HG03064 (cell line): ENCODE data around the gene SST.
A peak's percentile ranks its signal among the peaks of the same experiment; 100 is the strongest.
"Not testable (repeated sequence)": the region's sequence is repeated elsewhere in the genome, so short reads cannot be mapped to it uniquely, and the experiment has no call there.

ENCODE experiments used
- ATAC-seq: cut with Tn5 transposase; IDR thresholded peaks from one replicate; pipeline ENCODE4 v1.9.1; 2021; ENCODE audit warnings: low read depth; ENCODE audit not compliant: unreplicated experiment

Gene SST

DNA sequence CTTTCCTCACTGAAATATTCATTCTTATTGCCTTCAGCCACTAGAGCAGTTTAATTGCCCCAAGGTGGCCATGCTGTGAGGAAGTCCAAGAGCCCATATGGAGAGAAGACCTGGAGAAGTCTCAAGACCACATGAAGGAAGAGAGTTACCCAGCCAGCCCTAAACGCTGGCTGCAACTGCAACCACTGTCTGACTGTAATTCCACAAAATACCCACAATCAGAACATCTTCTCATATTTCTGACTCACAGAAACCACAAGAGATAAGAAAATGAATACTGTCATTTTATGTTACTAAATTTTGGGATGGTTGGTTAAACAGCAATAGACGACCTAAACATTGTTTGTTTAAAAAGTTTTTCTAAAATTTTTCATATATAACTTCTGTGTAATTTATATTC is 14.7 kb upstream of the SST start:
- no peak for ATAC-seq

DNA sequence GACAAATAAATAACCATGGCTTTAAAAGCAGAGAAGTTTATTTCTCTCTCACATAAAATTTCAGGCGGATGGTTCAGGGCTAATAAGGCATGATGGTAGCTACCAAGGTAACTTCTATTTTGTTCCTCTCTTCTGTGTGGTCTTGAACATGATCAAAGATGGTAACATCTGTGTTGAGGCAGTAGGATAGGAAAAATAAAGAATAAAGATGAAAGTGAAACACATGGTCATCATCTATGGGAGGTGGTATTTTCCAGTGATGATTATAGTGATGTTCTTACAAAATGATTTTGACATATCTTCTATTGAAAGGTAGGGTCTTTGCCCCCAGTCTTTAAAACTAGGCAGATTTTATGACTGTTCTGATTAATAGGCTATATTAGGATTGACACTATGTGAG is 14.2 kb upstream of the SST start:
- no peak for ATAC-seq

DNA sequence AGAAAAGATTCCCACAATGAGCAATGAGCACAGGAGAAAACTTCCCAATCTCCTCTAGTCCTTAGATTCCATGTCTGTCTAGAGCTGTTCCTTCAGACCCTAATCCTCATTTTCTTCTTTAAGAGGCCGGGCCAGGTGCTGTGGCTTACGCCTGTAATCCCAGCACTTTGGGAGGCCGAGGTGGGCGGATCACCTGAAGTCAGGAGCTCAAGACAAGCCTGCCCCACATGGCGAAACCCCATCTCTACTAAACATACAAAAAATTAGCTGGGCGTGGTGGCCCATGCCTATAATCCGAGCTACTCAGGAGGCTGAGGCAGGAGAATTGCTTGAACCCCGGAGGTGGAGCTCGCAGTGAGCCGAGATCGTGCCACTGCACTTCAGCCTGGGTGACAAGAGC is 11.6 kb upstream of the SST start:
- not testable (repeated sequence) for ATAC-seq

DNA sequence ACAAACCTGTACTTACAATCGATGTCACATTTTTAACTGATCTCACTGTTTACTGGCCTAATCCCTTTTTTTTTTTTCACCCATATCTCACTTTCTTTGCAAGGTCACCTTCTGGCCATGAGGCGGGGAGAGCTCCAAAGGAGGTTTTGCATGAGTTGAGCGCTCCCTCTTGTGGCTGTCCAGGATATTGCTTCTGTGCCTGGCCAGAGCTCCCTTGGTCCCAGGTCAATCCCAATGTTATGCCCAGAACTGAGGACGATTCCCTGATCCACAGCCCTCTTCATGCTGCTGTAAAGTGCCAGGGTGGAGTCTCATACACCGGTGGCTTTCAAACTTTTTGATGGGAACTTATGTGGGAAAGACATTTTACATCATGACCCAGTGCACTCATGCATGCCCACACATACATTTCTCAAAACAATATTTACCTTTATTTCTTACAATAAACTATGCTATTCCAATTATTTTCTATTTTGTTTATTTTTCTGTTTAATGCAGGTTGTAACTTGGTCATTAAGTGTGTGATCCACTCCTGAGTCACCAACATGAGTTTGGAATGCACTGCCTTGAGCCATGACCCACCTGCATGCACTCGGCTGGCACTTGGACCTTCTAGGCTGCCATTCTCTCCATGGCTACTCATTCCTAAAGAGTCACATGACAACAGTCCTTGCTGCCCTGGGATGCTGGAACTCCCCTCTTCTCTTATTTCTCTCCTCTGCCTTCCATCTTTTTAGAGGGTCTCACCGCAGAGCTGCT is 9.6 kb upstream of the SST start:
- ATAC-seq, result no peak

DNA sequence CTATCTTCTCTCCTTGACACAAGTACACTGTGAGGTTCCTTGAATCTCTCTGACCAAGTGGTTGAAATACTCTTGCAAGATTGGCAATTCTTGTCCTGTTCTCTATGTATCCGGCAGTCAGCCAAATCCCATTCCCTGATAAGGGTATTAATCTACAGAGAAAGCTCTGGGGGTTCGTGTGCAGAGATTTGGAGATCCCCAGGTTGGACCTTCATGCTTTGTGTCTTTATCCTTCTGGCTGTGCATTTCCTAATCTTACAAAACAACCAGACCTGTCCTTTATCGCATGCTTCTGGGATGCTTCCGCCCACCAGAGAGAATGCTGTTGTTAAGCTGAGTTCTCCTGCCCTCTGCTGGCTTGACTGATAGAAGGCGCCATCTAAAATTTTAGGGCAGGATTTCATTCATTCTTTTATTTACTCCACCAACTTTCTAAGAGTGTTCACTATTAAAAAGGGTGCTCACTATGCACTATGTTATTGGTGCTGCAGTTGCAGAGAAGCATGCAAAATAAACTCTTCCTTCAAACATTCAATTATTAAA is 8.6 kb upstream of the SST start:
- ATAC-seq, result no peak

DNA sequence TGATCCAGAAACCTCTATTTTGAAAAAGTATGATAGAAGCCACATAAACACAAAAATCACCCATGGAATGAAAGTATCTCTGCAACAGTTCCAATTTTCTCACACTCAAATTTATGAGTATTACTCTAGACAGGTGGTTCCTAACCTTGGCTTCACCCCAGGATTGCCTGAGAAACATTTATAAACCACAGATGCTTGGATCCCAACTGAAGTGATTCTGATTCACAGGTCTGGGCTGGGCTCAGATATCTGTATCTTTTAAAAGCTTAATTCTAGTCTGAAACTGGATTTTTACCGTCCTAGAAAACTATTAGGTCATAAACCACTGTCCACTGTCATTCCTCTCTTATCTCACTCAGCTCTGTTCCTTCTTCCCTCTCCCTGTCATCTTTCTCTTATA is 7.4 kb upstream of the SST start:
- no peak for ATAC-seq

DNA sequence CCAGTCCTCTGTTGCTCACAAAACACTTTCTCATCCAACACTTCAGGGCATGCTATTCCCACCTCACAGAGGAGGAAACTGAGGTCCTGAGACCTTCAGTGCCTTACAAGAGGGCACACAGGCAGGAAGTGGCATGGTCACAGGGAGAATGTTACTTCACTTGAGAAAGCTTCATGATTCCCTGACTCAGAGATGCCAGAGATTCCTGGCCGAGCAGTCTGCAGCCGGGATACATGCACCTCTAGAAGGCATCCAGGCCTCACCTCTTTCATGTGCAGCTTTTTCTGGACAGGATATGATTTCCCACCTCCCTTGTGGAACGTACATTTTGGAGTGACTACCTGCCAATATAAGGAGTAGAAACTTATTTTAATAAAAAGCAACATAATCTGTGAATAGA is 2.8 kb upstream of the SST start:
- ATAC-seq, result no peak

DNA sequence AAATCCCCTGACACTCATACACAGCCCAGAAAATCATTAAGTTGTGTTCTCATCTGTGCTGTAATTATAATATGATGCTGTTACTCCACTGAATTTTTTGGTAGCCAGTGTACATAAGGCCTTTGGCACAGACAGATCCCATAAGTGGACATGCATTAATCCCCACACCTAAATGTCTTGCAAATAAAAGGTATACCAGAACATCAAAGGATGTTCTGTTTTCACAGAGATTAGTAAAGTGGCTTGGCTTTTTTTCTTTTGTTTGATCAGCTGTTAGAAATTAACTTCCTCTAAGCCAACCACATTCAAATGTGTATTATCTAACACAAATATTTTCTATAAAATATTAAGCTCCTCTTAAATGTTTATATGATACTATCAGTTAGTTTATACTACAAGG is 2.7 kb downstream of the SST start:
- no peak for ATAC-seq

DNA sequence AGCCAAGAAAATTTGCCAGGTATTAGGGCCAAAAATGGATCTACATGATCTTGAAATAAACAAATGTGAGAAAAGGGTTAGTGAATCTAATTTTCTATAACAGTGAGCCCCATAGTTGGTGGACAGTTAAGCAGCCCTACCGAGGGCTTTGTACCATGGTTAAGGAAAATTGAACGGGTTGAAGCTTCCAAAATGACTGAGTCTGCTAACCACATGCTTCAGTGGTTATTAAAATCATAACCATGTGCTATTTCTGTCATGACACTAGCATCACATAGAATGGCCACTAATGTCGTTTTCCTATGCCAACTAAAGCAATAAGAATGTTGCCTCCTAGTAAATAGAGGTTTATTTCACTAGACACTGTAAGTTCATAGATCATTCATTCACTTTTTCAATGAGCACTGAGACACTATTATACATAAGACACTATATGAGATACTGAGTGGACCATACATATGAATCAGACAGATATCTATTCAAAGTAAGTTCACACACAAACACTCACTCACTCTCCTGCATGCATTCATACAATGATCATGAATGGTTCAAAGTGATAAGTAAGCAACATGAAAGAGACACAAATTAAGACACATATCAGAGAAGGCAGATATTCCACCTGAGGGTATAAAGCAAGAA is 4.3 kb downstream of the SST start:
- no peak for ATAC-seq

DNA sequence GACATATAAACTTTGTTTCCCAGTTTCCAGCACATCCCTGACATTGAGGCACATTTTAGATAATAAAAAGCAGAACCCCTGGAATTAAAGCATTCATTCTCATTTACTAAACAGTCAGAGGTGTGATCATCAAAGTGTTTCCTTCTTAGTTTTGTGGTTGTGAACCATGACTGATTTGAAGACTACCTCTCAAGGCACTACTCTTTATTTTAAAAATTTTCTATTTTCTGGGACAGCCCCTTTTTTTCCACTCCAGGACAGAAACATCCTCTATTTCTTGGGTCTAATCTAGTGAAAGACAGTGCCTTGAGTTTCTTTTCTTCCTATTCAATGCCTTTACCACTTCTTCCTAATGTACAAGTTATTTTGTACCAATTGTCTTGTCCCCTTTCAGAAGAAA is 5.2 kb downstream of the SST start:
- ATAC-seq, result no peak

DNA sequence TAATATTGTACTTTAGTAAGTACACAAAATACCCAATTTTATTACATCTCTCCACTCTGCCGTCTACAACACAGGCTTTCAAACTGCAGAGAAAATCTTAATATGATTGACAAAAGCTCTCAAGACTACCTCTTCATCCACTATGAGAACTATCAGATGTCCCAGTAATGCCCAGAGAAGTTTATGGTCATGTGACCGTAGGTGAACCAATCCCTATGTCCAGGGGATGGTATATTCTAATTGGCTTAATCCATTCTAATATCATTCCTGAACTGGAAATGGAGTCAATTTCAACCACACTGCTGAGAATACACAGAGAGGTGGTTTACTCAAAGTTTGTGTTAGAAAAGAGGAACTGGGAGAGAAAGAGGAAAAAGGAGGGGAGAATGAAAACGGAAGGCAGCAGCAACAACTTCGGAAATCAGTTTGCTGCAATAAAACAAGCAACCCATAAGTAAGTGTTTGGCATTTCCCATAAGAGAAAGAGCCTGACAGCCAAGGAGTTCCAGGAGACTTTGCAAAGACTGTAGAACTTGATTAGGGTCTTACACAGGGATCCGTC is 7.3 kb downstream of the SST start:
- ATAC-seq, result no peak

DNA sequence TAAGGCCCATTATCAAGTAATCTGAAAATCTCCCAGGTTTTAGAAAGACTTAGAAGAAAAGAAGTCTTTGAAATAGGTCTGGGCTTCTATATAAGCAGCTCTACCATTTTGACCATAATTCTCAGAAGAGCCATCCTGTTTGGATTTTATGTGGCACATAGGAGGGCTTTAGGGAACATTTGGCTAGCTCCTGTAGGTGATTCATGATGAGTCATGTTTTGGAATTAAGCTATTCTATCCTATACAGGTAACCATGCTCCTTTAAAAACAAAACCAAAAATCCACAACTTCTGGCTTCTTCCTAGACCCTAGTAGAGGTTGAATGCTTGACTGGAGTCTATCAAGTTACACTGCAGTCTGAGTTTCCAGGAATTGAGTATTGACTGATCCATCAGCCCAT is 8.9 kb downstream of the SST start:
- no peak for ATAC-seq

DNA sequence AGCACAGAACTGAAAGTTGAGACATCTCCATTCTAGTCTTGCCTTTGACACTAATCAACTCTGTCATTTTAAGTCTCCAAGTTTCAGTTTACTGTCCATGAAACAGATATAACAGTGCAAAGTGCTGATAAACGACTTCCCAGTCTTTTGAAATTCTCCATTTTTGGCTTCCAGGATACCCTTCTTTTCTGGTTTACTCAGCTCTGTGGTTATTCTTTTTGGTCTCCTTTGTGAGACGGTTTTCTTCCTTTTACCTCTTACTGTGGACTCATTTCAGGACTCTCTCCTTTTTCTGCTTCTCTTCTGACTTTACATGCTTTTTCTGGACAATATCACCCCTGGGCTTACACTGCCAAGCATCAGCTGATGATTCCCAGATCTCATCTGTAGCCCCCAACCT is 18.9 kb downstream of the SST start:
- ATAC-seq, result no peak

DNA sequence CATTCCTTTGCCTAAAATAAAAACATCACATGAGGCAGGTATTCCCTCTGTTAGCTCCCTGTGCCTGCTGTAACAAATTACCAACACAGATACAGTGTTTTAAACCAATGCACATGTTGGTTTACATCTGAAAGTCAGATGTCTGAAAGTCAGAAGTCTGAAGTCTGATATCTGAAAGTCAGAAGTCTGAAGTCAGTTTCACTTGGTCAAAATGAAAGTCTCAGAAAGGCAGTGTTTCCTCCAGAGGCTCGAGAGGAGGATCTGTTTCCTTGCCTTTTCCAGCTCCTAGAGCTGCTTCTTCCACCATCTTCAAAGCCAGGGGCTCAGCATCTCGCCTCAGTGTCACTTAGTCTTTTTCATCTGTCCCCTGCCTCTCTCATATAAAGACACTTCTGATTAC is 22.0 kb downstream of the SST start:
- ATAC-seq, result peak; percentile 89

DNA sequence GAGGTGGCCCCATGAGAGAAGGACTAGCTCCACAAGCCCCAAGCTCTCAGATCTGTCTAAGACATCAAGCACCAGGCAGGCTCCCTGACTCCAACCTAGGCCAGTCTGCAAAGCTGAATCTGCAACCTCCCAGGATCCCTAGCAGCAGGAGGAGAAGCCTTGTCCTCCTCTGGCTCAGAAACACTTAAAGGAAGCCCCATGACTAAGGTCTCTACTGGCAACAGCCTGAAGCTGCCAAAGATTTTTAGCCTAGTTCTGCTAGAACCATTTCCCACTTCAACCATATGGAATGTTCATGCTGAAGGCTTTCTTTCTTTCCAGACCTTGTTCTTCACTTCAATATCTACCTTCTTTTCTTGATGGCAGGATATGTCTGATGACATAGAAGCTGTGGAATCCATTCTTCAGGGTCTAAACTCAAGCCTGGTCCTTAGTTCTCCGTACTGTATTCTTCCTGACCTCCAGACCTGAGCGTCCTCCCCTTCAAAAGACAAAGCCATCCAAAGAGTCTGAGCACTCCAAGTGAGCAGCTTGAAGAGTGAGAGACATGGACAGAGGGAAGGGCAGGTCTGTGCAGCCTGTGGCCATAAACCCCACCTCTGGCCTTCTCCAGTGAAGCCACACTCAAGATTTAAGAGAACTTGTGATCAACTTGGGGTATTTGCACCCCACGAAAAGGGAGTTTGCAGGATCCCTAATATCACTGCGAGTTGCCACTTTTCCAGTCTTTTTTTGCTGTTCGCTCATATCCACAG is 23.1 kb downstream of the SST start:
- no peak for ATAC-seq

DNA sequence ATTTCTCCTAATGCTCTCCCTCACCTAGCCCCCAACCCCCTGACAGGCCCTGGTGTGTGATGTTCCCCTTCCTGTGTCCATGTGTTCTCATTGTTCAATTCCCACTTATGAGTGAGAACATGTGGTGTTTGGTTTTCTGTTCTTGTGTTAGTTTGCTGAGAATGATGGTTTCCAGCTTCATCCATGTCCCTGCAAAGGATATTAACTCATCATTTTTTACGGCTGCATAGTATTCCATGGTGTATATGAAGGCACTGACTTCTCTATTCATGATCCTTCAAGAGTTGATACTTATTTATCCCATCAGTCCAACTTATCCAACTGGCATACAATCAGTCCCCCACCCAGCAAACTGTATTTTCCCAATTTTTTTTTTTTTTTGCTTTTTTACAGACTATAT is 24.8 kb downstream of the SST start:
- not testable (repeated sequence) for ATAC-seq

DNA sequence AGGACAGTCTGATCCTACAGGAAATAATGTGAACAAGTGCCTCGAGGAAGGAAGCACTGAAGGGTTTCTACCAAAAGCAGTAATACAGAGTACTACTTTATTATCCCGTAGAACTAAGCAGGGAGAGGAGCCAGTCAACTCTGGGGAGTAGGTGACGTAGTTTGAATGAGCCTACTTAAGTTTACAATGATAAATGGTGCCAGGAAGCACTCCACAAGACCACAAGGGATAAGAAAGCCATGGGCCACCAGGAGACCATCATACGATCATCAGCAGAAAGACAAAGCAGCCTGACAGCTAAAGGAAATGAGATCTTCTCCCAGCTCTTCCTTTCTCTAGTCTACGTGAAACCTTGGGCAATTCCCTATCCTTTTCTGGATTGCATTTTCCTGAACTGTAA is 27.3 kb downstream of the SST start:
- ATAC-seq, result no peak

DNA sequence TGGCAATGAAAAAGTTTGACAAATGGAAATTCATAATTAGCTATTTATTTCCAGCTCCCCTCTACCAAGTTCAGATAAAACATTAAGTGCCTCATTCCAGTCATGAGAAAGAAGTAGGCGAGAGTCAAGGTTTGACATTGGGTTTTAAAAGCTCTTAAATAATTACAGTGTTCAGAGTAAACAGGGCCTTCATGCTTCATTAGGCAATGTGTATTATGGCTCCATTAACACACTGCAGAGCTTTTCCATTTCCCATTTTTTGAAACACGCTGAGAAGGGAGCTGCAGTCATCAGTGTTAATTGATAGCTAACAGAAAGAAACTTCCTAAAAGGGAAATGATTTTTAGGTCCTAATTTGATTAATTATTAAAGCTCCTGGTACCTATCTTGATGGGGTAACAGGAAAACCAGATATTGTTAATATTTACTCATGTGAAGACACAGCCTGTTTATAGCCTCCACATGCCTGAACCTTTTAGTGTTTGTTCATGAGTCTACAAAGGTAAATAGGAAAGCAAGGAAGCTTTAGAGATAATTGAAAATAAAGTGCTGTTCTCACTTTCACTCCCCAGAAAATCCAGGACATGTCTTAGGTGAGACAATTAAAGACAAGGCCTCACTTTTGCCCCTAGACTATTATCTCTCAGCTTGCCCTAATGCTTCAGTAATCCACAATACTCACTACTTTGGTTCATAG is 28.7 kb downstream of the SST start:
- no peak for ATAC-seq

DNA sequence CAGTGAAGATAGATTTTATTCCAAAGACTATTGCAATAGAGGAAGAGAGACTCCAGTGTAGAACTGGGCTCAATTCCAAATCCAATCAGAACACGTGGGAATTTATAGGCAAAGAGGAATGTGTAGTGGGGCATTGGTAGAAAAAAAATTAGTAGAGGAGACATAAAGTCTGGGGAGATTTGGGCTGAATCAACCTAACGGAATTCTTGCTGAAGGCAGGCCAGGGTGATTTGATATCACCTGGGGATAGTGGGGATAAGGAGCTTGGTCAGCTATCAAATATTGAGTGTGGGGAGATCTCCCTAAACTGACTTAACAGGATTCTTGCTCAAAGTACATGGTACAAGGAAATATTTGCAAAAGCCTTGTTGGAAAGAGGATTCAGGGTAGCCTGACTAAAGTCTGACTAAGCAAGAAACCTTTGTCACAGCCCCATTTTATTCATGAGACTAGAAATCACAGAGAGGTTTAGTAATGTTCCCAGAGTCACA is 29.6 kb downstream of the SST start:
- no peak for ATAC-seq

DNA sequence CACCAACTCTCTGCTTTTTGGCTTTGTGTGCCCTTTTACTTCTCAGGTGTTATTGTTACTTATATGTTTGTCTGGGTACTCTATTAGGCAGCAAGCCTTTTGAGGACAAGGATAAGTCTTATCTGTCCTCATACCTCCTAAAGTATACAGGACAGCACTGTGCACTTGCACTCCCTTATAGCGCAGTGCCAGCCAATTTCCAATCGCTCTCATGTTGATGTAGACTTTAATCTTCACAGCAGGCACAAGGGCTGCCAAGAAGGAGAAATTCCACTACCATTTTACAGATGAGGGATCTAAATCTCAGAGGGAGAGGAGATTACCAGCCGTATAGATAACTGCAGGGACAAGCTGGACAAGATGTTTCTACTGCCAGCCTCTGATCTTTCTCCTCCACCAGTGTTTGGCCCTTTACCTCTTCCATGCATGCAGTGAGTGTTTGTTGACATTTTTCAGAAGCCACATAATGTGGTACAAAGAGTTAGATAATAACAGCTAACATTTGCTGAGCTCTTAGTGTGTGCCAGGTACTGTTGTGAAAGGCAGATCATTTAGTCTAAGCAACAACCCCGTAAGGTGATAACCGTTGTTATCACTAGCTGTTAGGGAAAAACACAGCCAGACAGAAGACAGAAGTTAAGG is 30.1 kb downstream of the SST start:
- ATAC-seq, result no peak
